ENCODE data around the gene HIVEP2.
A peak's percentile ranks its signal among the peaks of the same experiment; 100 is the strongest.

HIVEP2 gene

DNA sequence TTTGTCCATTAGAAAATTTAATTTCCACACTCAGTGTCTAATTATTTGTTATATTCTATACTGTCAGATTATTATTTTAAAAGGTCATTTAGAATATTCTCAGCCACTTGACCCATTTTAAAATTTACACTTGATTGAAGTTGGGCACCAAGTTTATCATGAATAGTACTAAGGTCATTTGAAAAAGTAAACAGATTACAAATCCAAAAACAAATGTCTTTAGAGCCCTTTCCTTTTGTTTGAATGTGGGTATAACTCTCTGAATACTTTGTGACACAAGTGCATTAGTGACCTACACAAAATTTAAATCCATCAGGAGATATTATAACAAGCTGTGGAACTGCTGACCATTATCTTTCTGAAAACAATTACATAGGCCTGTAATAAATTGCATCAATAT, 11.3 kb downstream of the HIVEP2 start:
- Histone ChIP-seq H3K4me3 (ENCODE audit: low read length) (no peak overlapping the region), H3K36me3 (ENCODE audit: insufficient read depth, low read length) (no peaks in the 10 kb centered on the region), H3K9me3 (replicated peaks; ENCODE audit: low read length) (no peaks in the 10 kb centered on the region), H3K4me1 (ENCODE audit: control insufficient read depth, insufficient read depth, low read length) (peaks cover 23% of the 10 kb centered on the region), H3K27me3 (ENCODE audit: control insufficient read depth, insufficient read depth, low read length) (no peaks in the 10 kb centered on the region), H3K9ac (ENCODE audit: low read depth, low read length) (no peak overlapping the region), H3K4me2 (ENCODE audit: low read length) (no peak overlapping the region)

- H3K4me2 ChIP-seq (ENCODE audit: low read length), result no peak overlapping the region
- H3K4me1 ChIP-seq (ENCODE audit: control insufficient read depth, insufficient read depth, low read length), result peaks cover 19% of the 10 kb centered on the region
- H3K9me3 ChIP-seq (replicated peaks; ENCODE audit: low read length), result no peaks in the 10 kb centered on the region
- H3K36me3 ChIP-seq (ENCODE audit: insufficient read depth, low read length), result no peaks in the 10 kb centered on the region
- no peak overlapping the region for H3K9ac ChIP-seq (ENCODE audit: low read depth, low read length)
- no peaks in the 10 kb centered on the region for H3K27me3 ChIP-seq (ENCODE audit: control insufficient read depth, insufficient read depth, low read length)
- no peak overlapping the region for H3K4me3 ChIP-seq (ENCODE audit: low read length)
Observed at GRCh38 chr6:142932889-142933288, 12.1 kb downstream of the HIVEP2 start.

DNA sequence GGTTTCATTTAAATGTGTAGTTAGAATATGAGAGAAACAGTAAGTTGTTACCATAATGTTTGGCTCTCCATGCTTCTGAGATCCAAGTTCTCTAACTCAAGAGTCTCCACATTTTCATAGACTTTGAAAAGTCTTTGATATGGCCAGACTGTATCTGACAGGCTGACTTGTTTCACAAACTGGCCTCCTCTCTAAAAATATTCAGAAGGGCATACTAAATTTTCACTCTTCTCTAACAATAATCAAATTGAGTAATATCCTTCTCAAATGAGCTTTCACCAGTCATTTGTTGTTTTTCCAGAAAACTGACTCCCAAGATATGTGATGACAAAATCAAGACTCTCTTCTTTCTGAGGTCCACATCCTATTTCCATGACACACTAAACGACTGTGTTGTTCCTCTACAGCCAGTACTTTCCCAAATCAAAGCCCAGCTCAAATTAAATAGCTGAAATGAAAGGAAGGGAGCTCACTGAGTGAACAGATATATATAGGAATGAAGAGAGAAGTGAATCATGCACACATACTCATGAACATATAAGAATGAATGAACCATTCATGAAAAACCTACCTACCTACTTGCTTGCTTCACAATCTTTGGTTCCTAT, 15.1 kb downstream of the HIVEP2 start:
- Histone ChIP-seq H3K4me1 (ENCODE audit: control insufficient read depth, insufficient read depth, low read length) (peaks cover 36% of the 10 kb centered on the region), H3K4me3 (ENCODE audit: low read length) (no peak overlapping the region), H3K9me3 (replicated peaks; ENCODE audit: low read length) (no peaks in the 10 kb centered on the region), H3K9ac (ENCODE audit: low read depth, low read length) (no peak overlapping the region), H3K4me2 (ENCODE audit: low read length) (no peak overlapping the region), H3K36me3 (ENCODE audit: insufficient read depth, low read length) (no peaks in the 10 kb centered on the region), H3K27me3 (ENCODE audit: control insufficient read depth, insufficient read depth, low read length) (no peaks in the 10 kb centered on the region)

GRCh38 chr6:142927904-142928303, 17.1 kb downstream of the HIVEP2 start:
- peak overlapping the region; percentile 97 for H3K9ac ChIP-seq (ENCODE audit: low read depth, low read length)
- H3K36me3 ChIP-seq (ENCODE audit: insufficient read depth, low read length), result no peaks in the 10 kb centered on the region
- no peaks in the 10 kb centered on the region for H3K9me3 ChIP-seq (replicated peaks; ENCODE audit: low read length)
- H3K27me3 ChIP-seq (ENCODE audit: control insufficient read depth, insufficient read depth, low read length), result no peaks in the 10 kb centered on the region
- H3K4me1 ChIP-seq (ENCODE audit: control insufficient read depth, insufficient read depth, low read length), result peaks cover 36% of the 10 kb centered on the region
- peak overlapping the region; percentile 79 for H3K4me3 ChIP-seq (ENCODE audit: low read length)
- H3K4me2 ChIP-seq (ENCODE audit: low read length), result peak overlapping the region; percentile 98

GRCh38 chr6:142927271-142927580, 17.8 kb downstream of the HIVEP2 start:
- peaks cover 36% of the 10 kb centered on the region for H3K4me1 ChIP-seq (ENCODE audit: control insufficient read depth, insufficient read depth, low read length)
- peak overlapping the region; percentile 98 for H3K4me2 ChIP-seq (ENCODE audit: low read length)
- H3K4me3 ChIP-seq (ENCODE audit: low read length), result peak overlapping the region; percentile 79
- no peaks in the 10 kb centered on the region for H3K36me3 ChIP-seq (ENCODE audit: insufficient read depth, low read length)
- peak overlapping the region; percentile 97 for H3K9ac ChIP-seq (ENCODE audit: low read depth, low read length)
- H3K9me3 ChIP-seq (replicated peaks; ENCODE audit: low read length), result no peaks in the 10 kb centered on the region
- no peaks in the 10 kb centered on the region for H3K27me3 ChIP-seq (ENCODE audit: control insufficient read depth, insufficient read depth, low read length)

DNA sequence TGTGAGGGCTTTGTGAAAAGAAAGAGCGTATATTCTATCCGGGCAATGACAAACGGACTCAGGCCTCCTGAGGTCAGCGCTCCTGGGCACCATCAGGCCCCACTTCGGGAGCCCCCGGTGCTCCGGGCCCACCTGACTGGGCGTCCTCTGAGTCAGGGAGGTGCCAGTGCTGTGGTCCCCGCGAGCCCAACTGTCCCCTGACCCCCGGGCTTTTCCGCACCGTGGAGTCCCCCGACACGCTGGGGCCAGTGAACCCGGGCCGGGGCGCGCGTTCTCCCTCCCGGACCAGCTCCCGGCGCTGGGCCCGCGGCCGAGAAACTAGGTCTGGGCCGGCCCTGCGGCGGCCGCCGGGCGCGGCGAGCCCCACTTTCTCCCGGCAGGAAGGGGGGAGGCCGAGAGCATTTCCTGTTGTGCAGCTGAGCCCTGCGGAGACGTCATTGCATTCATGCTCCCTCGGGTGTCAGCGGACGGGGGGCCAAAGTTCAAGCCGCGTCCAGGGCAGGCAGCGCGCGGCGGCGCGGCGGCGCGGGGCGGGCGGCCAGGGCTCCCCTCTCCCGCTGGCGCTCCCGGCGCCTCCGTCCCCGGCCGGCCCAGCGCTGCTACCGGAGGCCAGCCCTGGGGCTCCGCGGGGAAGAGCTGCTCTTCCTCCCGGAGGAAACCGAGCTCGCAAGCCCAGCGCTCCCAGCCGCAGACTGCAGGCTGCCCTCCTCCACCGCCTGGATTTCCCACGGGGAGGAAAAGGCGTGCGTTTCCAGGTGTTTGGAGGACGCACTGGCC, 18.3 kb downstream of the HIVEP2 start:
- Histone ChIP-seq H3K27me3 (ENCODE audit: control insufficient read depth, insufficient read depth, low read length) (no peaks in the 10 kb centered on the region), H3K9ac (ENCODE audit: low read depth, low read length) (peak overlapping the region; percentile 97), H3K36me3 (ENCODE audit: insufficient read depth, low read length) (no peaks in the 10 kb centered on the region), H3K4me2 (ENCODE audit: low read length) (peak overlapping the region; percentile 98), H3K4me3 (ENCODE audit: low read length) (peak overlapping the region; percentile 79), H3K4me1 (ENCODE audit: control insufficient read depth, insufficient read depth, low read length) (peaks cover 36% of the 10 kb centered on the region), H3K9me3 (replicated peaks; ENCODE audit: low read length) (no peaks in the 10 kb centered on the region)

DNA sequence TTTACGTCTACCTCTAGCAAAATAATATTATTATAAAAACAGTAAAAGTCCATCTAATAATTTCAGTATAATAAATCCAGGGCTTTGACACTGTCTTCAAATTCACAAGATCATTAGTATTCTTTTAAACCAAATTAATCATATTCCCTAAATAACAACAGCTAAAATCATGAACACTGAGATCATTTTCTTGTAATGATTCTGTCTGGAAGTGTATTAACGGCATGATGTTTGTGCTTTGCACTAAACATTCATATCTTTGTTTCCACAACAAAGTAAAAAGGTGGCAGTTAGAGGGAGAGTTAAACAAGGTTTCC, 18.8 kb downstream of the HIVEP2 start:
- Histone ChIP-seq H3K4me1 (ENCODE audit: control insufficient read depth, insufficient read depth, low read length) (peaks cover 36% of the 10 kb centered on the region), H3K4me3 (ENCODE audit: low read length) (peak overlapping the region; percentile 79), H3K9ac (ENCODE audit: low read depth, low read length) (peak overlapping the region; percentile 97), H3K27me3 (ENCODE audit: control insufficient read depth, insufficient read depth, low read length) (no peaks in the 10 kb centered on the region), H3K4me2 (ENCODE audit: low read length) (peak overlapping the region; percentile 98), H3K9me3 (replicated peaks; ENCODE audit: low read length) (no peaks in the 10 kb centered on the region), H3K36me3 (ENCODE audit: insufficient read depth, low read length) (no peaks in the 10 kb centered on the region)

- H3K36me3 ChIP-seq (ENCODE audit: insufficient read depth, low read length), result no peaks in the 10 kb centered on the region
- H3K4me1 ChIP-seq (ENCODE audit: control insufficient read depth, insufficient read depth, low read length), result peaks cover 36% of the 10 kb centered on the region
- peak overlapping the region; percentile 98 for H3K4me2 ChIP-seq (ENCODE audit: low read length)
- H3K9ac ChIP-seq (ENCODE audit: low read depth, low read length), result peak overlapping the region; percentile 97
- H3K27me3 ChIP-seq (ENCODE audit: control insufficient read depth, insufficient read depth, low read length), result no peaks in the 10 kb centered on the region
- no peaks in the 10 kb centered on the region for H3K9me3 ChIP-seq (replicated peaks; ENCODE audit: low read length)
- no peak overlapping the region for H3K4me3 ChIP-seq (ENCODE audit: low read length)
Observed at GRCh38 chr6:142925575-142926110, 19.3 kb downstream of the HIVEP2 start.

- H3K4me3 ChIP-seq (ENCODE audit: low read length), result peak overlapping the region; percentile 26
- H3K9me3 ChIP-seq (replicated peaks; ENCODE audit: low read length), result no peaks in the 10 kb centered on the region
- H3K27me3 ChIP-seq (ENCODE audit: control insufficient read depth, insufficient read depth, low read length), result no peaks in the 10 kb centered on the region
- peaks cover 22% of the 10 kb centered on the region for H3K4me1 ChIP-seq (ENCODE audit: control insufficient read depth, insufficient read depth, low read length)
- peaks cover 7% of the 10 kb centered on the region for H3K36me3 ChIP-seq (ENCODE audit: insufficient read depth, low read length)
- peak overlapping the region; percentile 31 for H3K4me2 ChIP-seq (ENCODE audit: low read length)
- peak overlapping the region; percentile 65 for H3K9ac ChIP-seq (ENCODE audit: low read depth, low read length)
Observed at GRCh38 chr6:142918339-142919042, 26.5 kb downstream of the HIVEP2 start.

GRCh38 chr6:142916881-142917280, 28.1 kb downstream of the HIVEP2 start:
- Histone ChIP-seq H3K36me3 (ENCODE audit: insufficient read depth, low read length) (peaks cover 7% of the 10 kb centered on the region), H3K9me3 (replicated peaks; ENCODE audit: low read length) (no peaks in the 10 kb centered on the region), H3K4me2 (ENCODE audit: low read length) (no peak overlapping the region), H3K9ac (ENCODE audit: low read depth, low read length) (no peak overlapping the region), H3K27me3 (ENCODE audit: control insufficient read depth, insufficient read depth, low read length) (no peaks in the 10 kb centered on the region), H3K4me3 (ENCODE audit: low read length) (no peak overlapping the region), H3K4me1 (ENCODE audit: control insufficient read depth, insufficient read depth, low read length) (peaks cover 22% of the 10 kb centered on the region)

DNA sequence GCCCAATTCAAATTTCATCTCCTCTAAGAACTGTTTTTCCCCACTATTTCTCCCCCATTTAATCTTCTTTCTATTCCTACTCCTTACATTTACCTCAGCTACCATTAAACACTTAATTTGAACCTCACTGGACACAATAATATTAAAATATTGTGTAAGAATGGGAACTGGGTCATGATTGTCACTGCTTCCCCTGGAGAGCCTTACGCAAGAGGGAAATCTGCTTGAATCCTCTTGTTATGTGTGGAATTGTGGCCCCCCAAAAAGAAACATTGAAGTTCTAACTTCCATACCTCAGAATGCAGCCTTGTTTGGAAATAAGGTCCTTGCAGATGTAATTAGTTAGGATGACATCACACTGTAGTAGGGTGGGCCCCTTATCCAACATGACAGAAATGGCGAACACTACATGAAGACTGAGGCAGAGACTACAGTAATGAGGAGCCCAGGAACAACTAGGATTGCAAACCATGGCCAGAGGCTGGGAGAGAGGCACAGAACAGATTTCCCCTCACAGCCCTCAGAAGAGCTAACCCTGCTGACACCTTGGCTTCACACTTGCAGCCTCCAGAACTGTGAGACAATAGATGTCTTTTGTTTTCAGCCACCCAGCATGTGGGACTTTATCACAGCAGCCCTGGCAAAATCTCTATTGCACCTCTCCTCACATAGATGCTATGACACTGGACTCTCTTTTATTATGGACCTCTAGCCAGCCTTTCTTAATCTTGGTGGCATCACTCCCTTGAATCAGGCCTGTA, 29.9 kb downstream of the HIVEP2 start:
- no peak overlapping the region for H3K9ac ChIP-seq (ENCODE audit: low read depth, low read length)
- no peak overlapping the region for H3K4me2 ChIP-seq (ENCODE audit: low read length)
- no peaks in the 10 kb centered on the region for H3K27me3 ChIP-seq (ENCODE audit: control insufficient read depth, insufficient read depth, low read length)
- no peak overlapping the region for H3K4me3 ChIP-seq (ENCODE audit: low read length)
- no peaks in the 10 kb centered on the region for H3K9me3 ChIP-seq (replicated peaks; ENCODE audit: low read length)
- H3K36me3 ChIP-seq (ENCODE audit: insufficient read depth, low read length), result peaks cover 7% of the 10 kb centered on the region
- peaks cover 22% of the 10 kb centered on the region for H3K4me1 ChIP-seq (ENCODE audit: control insufficient read depth, insufficient read depth, low read length)

Measured in skeletal muscle satellite cell (primary cell).